GM23338 (cell line): ENCODE measurements around the gene CTNNA2. TPM values are rescaled to one million over a fixed set of nuclear protein-coding genes. Genes with fewer than 3 reads are reported as not detected.

ENCODE experiments used
- ATAC-seq: fragments of 200-7000 bp; cut with Tn5 transposase; 3 replicates; pipeline ENCODE4 v1.9.1; 2020
- DNase-seq: peaks from one replicate; pipeline ENCODE4 v3.0.0-alpha.2; 2015; ENCODE audit warnings: low spot score
- H2AFZ ChIP-seq: fragments of 200-600 bp; sonication (generic); 2 replicates; pipeline ENCODE4 v1.8.0; 2016; ENCODE audit warnings: antibody characterized with exemption, mild to moderate bottlenecking, moderate library complexity
- H3F3A ChIP-seq: fragments of 200-600 bp; sonication (generic); replicated peaks from 2 replicates; pipeline ENCODE4 v1.8.0; 2017; ENCODE audit warnings: antibody characterized with exemption, mixed run types, low read depth
- H3K27ac ChIP-seq: fragments of 200-600 bp; sonication (generic); 2 replicates; pipeline ENCODE4 v1.6.1; 2016; ENCODE audit warnings: low read depth
- H3K27me3 ChIP-seq: fragments of 200-600 bp; sonication (generic); 2 replicates; pipeline ENCODE4 v1.8.0; 2016; ENCODE audit warnings: mild to moderate bottlenecking, mixed run types, moderate library complexity; ENCODE audit not compliant: insufficient read depth
- H3K36me3 ChIP-seq: fragments of 200-600 bp; sonication (generic); 2 replicates; pipeline ENCODE4 v1.8.0; 2016; ENCODE audit warnings: mild to moderate bottlenecking; ENCODE audit not compliant: insufficient read depth
- H3K4me1 ChIP-seq: fragments of 200-600 bp; sonication (generic); 2 replicates; pipeline ENCODE4 v1.8.0; 2016; ENCODE audit warnings: mild to moderate bottlenecking, moderate library complexity; ENCODE audit not compliant: insufficient read depth
- H3K4me2 ChIP-seq: fragments of 200-600 bp; sonication (generic); 2 replicates; pipeline ENCODE4 v1.7.1; 2017; ENCODE audit warnings: mixed run types
- H3K4me3 ChIP-seq: fragments of 200-600 bp; sonication (generic); 2 replicates; pipeline ENCODE4 v1.6.1; 2016; ENCODE audit warnings: mixed run types
- H3K79me2 ChIP-seq: fragments of 200-600 bp; sonication (generic); replicated peaks from 2 replicates; pipeline ENCODE4 v1.8.0; 2017; ENCODE audit warnings: mild to moderate bottlenecking; ENCODE audit not compliant: insufficient read depth
- H3K9me2 ChIP-seq: fragments of 200-600 bp; sonication (generic); 2 replicates; pipeline ENCODE4 v1.8.0; 2017; ENCODE audit not compliant: insufficient read depth
- H4K20me1 ChIP-seq: fragments of 200-600 bp; sonication (generic); replicated peaks from 2 replicates; pipeline ENCODE4 v1.8.0; 2017; ENCODE audit warnings: mild to moderate bottlenecking; ENCODE audit not compliant: insufficient read depth
- H3K27ac Mint-ChIP-seq: 2 replicates; pipeline ENCODE4 v1.8.0; 2020; ENCODE audit warnings: inconsistent platforms, mild to moderate bottlenecking, moderate library complexity, mixed read lengths
- H3K27me3 Mint-ChIP-seq: 3 replicates; pipeline ENCODE4 v1.8.0; 2022; ENCODE audit warnings: low read depth, mild to moderate bottlenecking, moderate library complexity, mixed read lengths, inconsistent platforms; ENCODE audit not compliant: insufficient read depth, poor library complexity
- H3K36me3 Mint-ChIP-seq: 3 replicates; pipeline ENCODE4 v1.8.0; 2021; ENCODE audit warnings: low read depth, mild to moderate bottlenecking, inconsistent platforms, moderate library complexity, mixed read lengths
- H3K4me1 Mint-ChIP-seq: 3 replicates; pipeline ENCODE4 v1.8.0; 2020; ENCODE audit warnings: mild to moderate bottlenecking, inconsistent platforms, mixed read lengths
- H3K4me3 Mint-ChIP-seq: 3 replicates; pipeline ENCODE4 v1.8.0; 2021; ENCODE audit warnings: moderate library complexity, mild to moderate bottlenecking, inconsistent platforms, mixed read lengths
- H3K9me3 Mint-ChIP-seq: 3 replicates; pipeline ENCODE4 v1.8.0; 2020; ENCODE audit warnings: moderate library complexity, mild to moderate bottlenecking, inconsistent platforms, mixed read lengths
- CTCF ChIP-seq, 2 experiments: fragments of 200-600 bp in 1 of 2; sonication (generic) in 1 of 2; conservative IDR thresholded peaks; 2 replicates each; pipeline versions ENCODE4 v1.5.1 to v1.6.1; 2016 to 2017; ENCODE audit warnings: antibody characterized with exemption in 2 of 2, low read depth in 2 of 2, mild to moderate bottlenecking in 2 of 2, moderate library complexity in 1 of 2
- ETS1 ChIP-seq: IDR thresholded peaks from 2 replicates; pipeline ENCODE4 v1.6.1; 2016; ENCODE audit warnings: antibody characterized with exemption
- EZH2 ChIP-seq: fragments of 200-600 bp; sonication (generic); IDR thresholded peaks from one replicate; pipeline ENCODE4 v1.8.0; 2017; ENCODE audit warnings: antibody characterized with exemption, mild to moderate bottlenecking, low read depth; ENCODE audit not compliant: unreplicated experiment
- EZH2phosphoT487 ChIP-seq: fragments of 200-600 bp; sonication (generic); IDR thresholded peaks from one replicate; pipeline ENCODE4 v1.8.1; 2018; ENCODE audit warnings: antibody characterized with exemption; ENCODE audit not compliant: unreplicated experiment
- JUNB ChIP-seq: IDR thresholded peaks from one replicate; pipeline ENCODE4 v1.6.1; 2016; ENCODE audit warnings: antibody characterized with exemption; ENCODE audit not compliant: unreplicated experiment
- NANOG ChIP-seq: IDR thresholded peaks from 2 replicates; pipeline ENCODE4 v1.6.1; 2016; ENCODE audit warnings: antibody characterized with exemption, borderline replicate concordance
- POLR2AphosphoS5 ChIP-seq: IDR thresholded peaks from 2 replicates; pipeline ENCODE4 v1.6.1; 2016; ENCODE audit warnings: antibody characterized with exemption, low read depth
- ZNF114 ChIP-seq: fragments of 250-450 bp; sonication (Bioruptor Pico); IDR thresholded peaks from 2 replicates; pipeline ENCODE4 v1.5.0; 2020; ENCODE audit warnings: mild to moderate bottlenecking, moderate library complexity
- ZNF462 ChIP-seq: fragments of 250-450 bp; sonication (Bioruptor Pico); IDR thresholded peaks from 2 replicates; pipeline ENCODE4 v1.5.0; 2020; ENCODE audit warnings: mild to moderate bottlenecking, moderate library complexity
- polyA plus RNA-seq: library from polyadenylated mRNA; unstranded; fragments of >200 nt; fragmentation: Nextera tagmentation; extraction: Ambion mirVana; gene quantifications from 2 replicates; pipeline ENCODE4 v1.2.1, GENCODE V29; 2016
- total RNA-seq: library from RNA; depleted of rRNA; stranded (reverse); fragments of >200 nt; shearing (Covaris generic); gene quantifications from 2 replicates; pipeline ENCODE4 v1.2.3, GENCODE V29; 2014

Gene CTNNA2
- total and polyA plus RNA-seq, 2 experiments from 2014 or later = 6.4 to 15.6 TPM

- H3K27me3 Mint-ChIP-seq = peaks cover 2% of the 10 kb centered on the region
- TF ChIP-seq EZH2 (no peak), EZH2phosphoT487 (no peak), NANOG (no peak), ZNF114 (CRISPR knock-in tag) (0 out of 2 replicates have a peak, but pooled peaks have one; percentile 21), CTCF (conservative IDR thresholded peaks at IDR 0.05; ENCODE audit: low read depth in 2 of 2) (peak; percentile 71 to 88)
- H3K9me3 Mint-ChIP-seq = no peaks in the 10 kb centered on the region
- ATAC-seq (peak; percentile 97), DNase-seq (peak; percentile 74)
- Histone ChIP-seq H3F3A (no peaks in the 10 kb centered on the region), H3K27ac (no peak overlapping the region), H4K20me1 (no peaks in the 10 kb centered on the region), H3K4me1 (peaks cover 9% of the 10 kb centered on the region; the same call in 1 of the 2 replicates), H3K4me3 (no peak overlapping the region), H3K27me3 (no peaks in the 10 kb centered on the region), H3K36me3 (no peaks in the 10 kb centered on the region), H3K4me2 (no peak overlapping the region), H2AFZ (no peak overlapping the region), H3K9me2 (peaks cover 6% of the 10 kb centered on the region; the same call in 1 of the 2 replicates), H3K79me2 (no peaks in the 10 kb centered on the region)
- H3K4me1 Mint-ChIP-seq = peaks cover 30% of the 10 kb centered on the region
- peaks cover 6% of the 10 kb centered on the region; the same call in 1 of the 3 replicates for H3K36me3 Mint-ChIP-seq
- no peak overlapping the region for H3K27ac Mint-ChIP-seq
- no peak overlapping the region for H3K4me3 Mint-ChIP-seq
Measured at GRCh38 chr2:79855264-79856006, 342.6 kb downstream of the CTNNA2 start.

- Histone ChIP-seq H3K27ac (no peak overlapping the region), H3F3A (no peaks in the 10 kb centered on the region), H2AFZ (no peak overlapping the region), H3K27me3 (no peaks in the 10 kb centered on the region), H3K4me3 (no peak overlapping the region), H3K36me3 (no peaks in the 10 kb centered on the region), H3K4me1 (peaks cover 11% of the 10 kb centered on the region), H4K20me1 (no peaks in the 10 kb centered on the region), H3K4me2 (no peak overlapping the region), H3K79me2 (no peaks in the 10 kb centered on the region), H3K9me2 (no peaks in the 10 kb centered on the region)
- ATAC-seq (no peak), DNase-seq (no peak)
- H3K4me1 Mint-ChIP-seq = peaks cover 29% of the 10 kb centered on the region
- H3K4me3 Mint-ChIP-seq = no peak overlapping the region
- H3K27me3 Mint-ChIP-seq = peaks cover 2% of the 10 kb centered on the region
- peaks cover 2% of the 10 kb centered on the region; the same call in 1 of the 3 replicates for H3K36me3 Mint-ChIP-seq
- H3K27ac Mint-ChIP-seq = no peak overlapping the region
- H3K9me3 Mint-ChIP-seq = no peaks in the 10 kb centered on the region
- TF ChIP-seq EZH2phosphoT487 = no peak
- TF ChIP-seq CTCF (conservative IDR thresholded peaks at IDR 0.05; ENCODE audit: low read depth in 2 of 2) = no peak
- TF ChIP-seq ETS1 = no peak
- no peak for TF ChIP-seq ZNF462
- TF ChIP-seq JUNB = no peak
- TF ChIP-seq POLR2AphosphoS5 = no peak
- TF ChIP-seq ZNF114 (CRISPR knock-in tag) = no peak
Measured at GRCh38 chr2:79857888-79858287, 345.0 kb downstream of the CTNNA2 start.
